Neural cell (in vitro differentiated cells): ENCODE measurements around the gene WDR70. TPM values are rescaled to one million over a fixed set of nuclear protein-coding genes. Genes with fewer than 3 reads are reported as not detected.
"Not testable (repeated sequence)": the region's sequence is repeated elsewhere in the genome, so short reads cannot be mapped to it uniquely, and the experiment has no call there.

Experiments used
- H2AFZ ChIP-seq: fragments of 200-600, 300-800 bp; sonication (generic), shearing (Covaris generic); 2 replicates; pipeline ENCODE4 v1.6.0; 2014; ENCODE audit warnings: low read depth, mild to moderate bottlenecking, antibody characterized with exemption, low read length, moderate library complexity
- H3F3A ChIP-seq: fragments of 200-600 bp; shearing (Covaris generic); 2 replicates; pipeline ENCODE4 v1.6.1; 2016; ENCODE audit warnings: mild to moderate bottlenecking, moderate library complexity, mixed read lengths, antibody characterized with exemption, low read length; ENCODE audit not compliant: insufficient read depth, poor library complexity, severe bottlenecking
- H3K27ac ChIP-seq: fragments of 200-600, 300-800 bp; sonication (generic), shearing (Covaris generic); 2 replicates; pipeline ENCODE4 v1.5.1; 2014; ENCODE audit warnings: mild to moderate bottlenecking, low read length, moderate library complexity
- H3K27me3 ChIP-seq: fragments of 300-800, 200-600 bp; sonication (generic), shearing (Covaris generic); 2 replicates; pipeline ENCODE4 v1.6.0; 2014; ENCODE audit warnings: mild to moderate bottlenecking, low read depth, low read length, moderate library complexity; ENCODE audit not compliant: insufficient read depth
- H3K36me3 ChIP-seq: fragments of 300-800, 200-600 bp; sonication (generic), shearing (Covaris generic); 2 replicates; pipeline ENCODE4 v1.5.1; 2014; ENCODE audit warnings: mild to moderate bottlenecking, antibody characterized with exemption, low read length, moderate library complexity; ENCODE audit not compliant: insufficient read depth
- H3K4me2 ChIP-seq: fragments of 300-800, 200-600 bp; sonication (generic), shearing (Covaris generic); 2 replicates; pipeline ENCODE4 v1.6.0; 2014; ENCODE audit warnings: mild to moderate bottlenecking, low read length
- H3K4me3 ChIP-seq: fragments of 300-800, 200-600 bp; sonication (generic), shearing (Covaris generic); 2 replicates; pipeline ENCODE4 v1.5.1; 2014; ENCODE audit warnings: mild to moderate bottlenecking, low read length, moderate library complexity
- H3K79me2 ChIP-seq: fragments of 200-600 bp; shearing (Covaris generic); replicated peaks from 2 replicates; pipeline ENCODE4 v1.6.0; 2014; ENCODE audit warnings: mild to moderate bottlenecking, low read length, moderate library complexity; ENCODE audit not compliant: insufficient read depth
- H3K9ac ChIP-seq: fragments of 300-800, 200-600 bp; sonication (generic), shearing (Covaris generic); 2 replicates; pipeline ENCODE4 v1.6.1; 2016; ENCODE audit warnings: mild to moderate bottlenecking, low read length, mixed read lengths
- H3K9me2 ChIP-seq: fragments of 200-600 bp; shearing (Covaris generic); 2 replicates; pipeline ENCODE4 v1.6.1; 2016; ENCODE audit warnings: mild to moderate bottlenecking, low read length, mixed read lengths; ENCODE audit not compliant: insufficient read depth
- H3K9me3 ChIP-seq: fragments of 200-600, 300-800 bp; sonication (generic), shearing (Covaris generic); 2 replicates; pipeline ENCODE4 v1.6.1; 2016; ENCODE audit warnings: mild to moderate bottlenecking, mixed run types, low read length, moderate library complexity, mixed read lengths
- H4K20me1 ChIP-seq: fragments of 200-600 bp; shearing (Covaris generic); 2 replicates; pipeline ENCODE4 v1.6.1; 2016; ENCODE audit warnings: mild to moderate bottlenecking, mixed run types; ENCODE audit not compliant: insufficient read depth
- EP300 ChIP-seq: fragments of 450-650 bp; conservative IDR thresholded peaks from 2 replicates; pipeline ENCODE4 v1.6.1; 2014; ENCODE audit warnings: antibody characterized with exemption, mild to moderate bottlenecking, moderate library complexity; ENCODE audit not compliant: poor library complexity, severe bottlenecking
- EZH2 ChIP-seq: fragments of 200-600, 300-800 bp; shearing (Covaris generic), sonication (generic); IDR thresholded peaks from 2 replicates; pipeline ENCODE4 v1.6.1; 2014; ENCODE audit warnings: antibody characterized with exemption, low read length, borderline replicate concordance, mild to moderate bottlenecking; ENCODE audit not compliant: insufficient read depth, poor library complexity, severe bottlenecking
- MXI1 ChIP-seq: fragments of 450-650 bp; conservative IDR thresholded peaks from 2 replicates; pipeline ENCODE4 v1.6.1; 2014; ENCODE audit warnings: antibody characterized with exemption, mild to moderate bottlenecking; ENCODE audit not compliant: poor library complexity, severe bottlenecking
- POLR2AphosphoS5 ChIP-seq: IDR thresholded peaks from 2 replicates; pipeline ENCODE4 v1.6.1; 2012
- RAD21 ChIP-seq: fragments of 450-650 bp; conservative IDR thresholded peaks from 2 replicates; pipeline ENCODE4 v1.6.1; 2014; ENCODE audit warnings: antibody characterized with exemption, mild to moderate bottlenecking, moderate library complexity
- REST ChIP-seq: IDR thresholded peaks from 2 replicates; pipeline ENCODE4 v1.6.1; 2012; ENCODE audit warnings: borderline replicate concordance
- SMC3 ChIP-seq: fragments of 450-650 bp; conservative IDR thresholded peaks from 2 replicates; pipeline ENCODE4 v1.6.1; 2014; ENCODE audit warnings: antibody characterized with exemption, mild to moderate bottlenecking, moderate library complexity; ENCODE audit not compliant: poor library complexity
- TAF1 ChIP-seq: IDR thresholded peaks from 2 replicates; pipeline ENCODE4 v1.6.1; 2012; ENCODE audit warnings: low read depth
- polyA plus RNA-seq: library from polyadenylated mRNA; depleted of rRNA; stranded (reverse); fragments of >200 nt; gene quantifications from 2 replicates; pipeline ENCODE4 v1.2.3, GENCODE V29; 2014
- TF ChIP-seq, protein P1 (sequence below): fragments of 450-650 bp; IDR thresholded peaks from 2 replicates; pipeline ENCODE4 v1.5.1; 2014; ENCODE audit warnings: antibody characterized with exemption, mild to moderate bottlenecking, moderate library complexity; ENCODE audit not compliant: poor library complexity, severe bottlenecking

The WDR70 gene
- polyA plus RNA-seq, 1 donor from 2014 or later: 40.9 TPM

DNA sequence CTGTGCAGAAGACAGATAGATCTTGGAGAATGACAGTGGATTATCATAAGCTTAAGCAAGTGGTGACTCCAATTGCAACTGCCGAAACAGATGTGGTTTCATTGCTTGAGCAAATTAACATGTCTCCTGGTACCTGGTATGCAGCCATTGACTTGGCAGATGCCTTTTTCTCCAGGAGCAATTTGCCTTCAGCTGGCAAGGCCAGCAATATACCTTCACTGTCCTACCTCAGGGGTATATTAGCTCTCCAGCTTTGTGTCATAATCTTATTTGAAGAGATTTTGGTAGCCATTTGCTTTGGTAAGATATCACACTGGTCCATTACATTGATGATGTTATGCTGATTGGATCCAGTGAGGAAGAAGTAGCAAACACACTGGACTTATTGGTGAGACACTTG lies 417.3 kb downstream of the WDR70 start:
- H3K27ac ChIP-seq, H4K20me1 ChIP-seq: not testable (repeated sequence)

GRCh38 chr5:37799865-37800421 lies 420.8 kb downstream of the WDR70 start:
- Histone ChIP-seq H3F3A (no peaks in the 10 kb centered on the region), H3K4me3 (no peak overlapping the region), H4K20me1 (no peaks in the 10 kb centered on the region), H3K27me3 (no peaks in the 10 kb centered on the region), H3K9ac (no peak overlapping the region), H2AFZ (no peak overlapping the region), H3K79me2 (no peaks in the 10 kb centered on the region), H3K27ac (no peak overlapping the region), H3K36me3 (no peaks in the 10 kb centered on the region), H3K4me2 (no peak overlapping the region), H3K9me2 (no peaks in the 10 kb centered on the region), H3K9me3 (no peaks in the 10 kb centered on the region)
- TF ChIP-seq RAD21 (no peak), EP300 (no peak), EZH2 (no peak), POLR2AphosphoS5 (no peak), MXI1 (no peak), REST (no peak), SMC3 (no peak), TAF1 (no peak)
- TF ChIP-seq, protein P1, sequence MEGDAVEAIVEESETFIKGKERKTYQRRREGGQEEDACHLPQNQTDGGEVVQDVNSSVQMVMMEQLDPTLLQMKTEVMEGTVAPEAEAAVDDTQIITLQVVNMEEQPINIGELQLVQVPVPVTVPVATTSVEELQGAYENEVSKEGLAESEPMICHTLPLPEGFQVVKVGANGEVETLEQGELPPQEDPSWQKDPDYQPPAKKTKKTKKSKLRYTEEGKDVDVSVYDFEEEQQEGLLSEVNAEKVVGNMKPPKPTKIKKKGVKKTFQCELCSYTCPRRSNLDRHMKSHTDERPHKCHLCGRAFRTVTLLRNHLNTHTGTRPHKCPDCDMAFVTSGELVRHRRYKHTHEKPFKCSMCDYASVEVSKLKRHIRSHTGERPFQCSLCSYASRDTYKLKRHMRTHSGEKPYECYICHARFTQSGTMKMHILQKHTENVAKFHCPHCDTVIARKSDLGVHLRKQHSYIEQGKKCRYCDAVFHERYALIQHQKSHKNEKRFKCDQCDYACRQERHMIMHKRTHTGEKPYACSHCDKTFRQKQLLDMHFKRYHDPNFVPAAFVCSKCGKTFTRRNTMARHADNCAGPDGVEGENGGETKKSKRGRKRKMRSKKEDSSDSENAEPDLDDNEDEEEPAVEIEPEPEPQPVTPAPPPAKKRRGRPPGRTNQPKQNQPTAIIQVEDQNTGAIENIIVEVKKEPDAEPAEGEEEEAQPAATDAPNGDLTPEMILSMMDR: no peak

More for the DNA sequence above, 417.3 kb downstream of the WDR70 start:
- H3K36me3 ChIP-seq, H3K9me2 ChIP-seq, H3K9ac ChIP-seq, H3K4me2 ChIP-seq, H3K79me2 ChIP-seq, H3K27me3 ChIP-seq, H2AFZ ChIP-seq, H3K4me3 ChIP-seq, H3K9me3 ChIP-seq, H3F3A ChIP-seq: not testable (repeated sequence)

DNA sequence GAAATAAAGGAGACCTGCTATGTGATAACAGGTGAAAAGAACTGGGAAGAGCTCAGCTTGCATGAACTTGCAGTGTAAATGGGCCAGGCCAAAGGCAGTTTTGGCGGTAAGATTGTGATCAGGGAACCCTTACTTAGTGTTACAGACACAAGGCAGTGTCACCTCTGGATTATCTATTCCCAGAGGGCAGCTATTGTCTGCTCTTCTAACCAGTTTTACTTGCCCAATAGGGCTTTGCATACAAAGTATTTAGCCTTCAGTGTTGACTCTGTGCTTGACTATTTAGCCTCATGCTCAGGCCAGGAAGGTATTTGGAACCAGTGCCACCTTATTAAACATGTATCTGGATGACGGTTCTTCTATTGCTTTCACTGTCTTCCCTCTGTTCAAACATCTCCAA lies 422.4 kb downstream of the WDR70 start:
- Histone ChIP-seq H2AFZ (no peak overlapping the region), H3K4me2 (no peak overlapping the region), H3K4me3 (no peak overlapping the region), H3K36me3 (no peaks in the 10 kb centered on the region), H3K9me2 (no peaks in the 10 kb centered on the region), H3K9ac (no peak overlapping the region), H3K9me3 (no peaks in the 10 kb centered on the region), H4K20me1 (no peaks in the 10 kb centered on the region), H3F3A (no peaks in the 10 kb centered on the region), H3K27ac (no peak overlapping the region), H3K79me2 (no peaks in the 10 kb centered on the region), H3K27me3 (no peaks in the 10 kb centered on the region)
- TF ChIP-seq RAD21 (no peak), MXI1 (no peak), EP300 (no peak), POLR2AphosphoS5 (no peak), EZH2 (no peak), TAF1 (no peak), SMC3 (no peak), REST (no peak)
- TF ChIP-seq, protein P1: no peak
